Adrenal gland (tissue), 12 donors: ENCODE results near the gene ARHGEF28. TPM values are rescaled to one million over a fixed set of nuclear protein-coding genes. Genes with fewer than 3 reads are reported as not detected.

Source experiments
- DNase-seq, 7 donors: peaks; one replicate each; pipeline ENCODE4 v3.0.0-alpha.2; 2019 to 2020
- H3K27ac ChIP-seq, 5 donors: fragments of 200-600 bp; sonication (generic) in 4 of 5; 1 replicate in 3 of 5; 2 replicates in 2 of 5; pipeline versions ENCODE4 v1.5.1 to v1.8.0; 2016 to 2020; ENCODE audit warnings: mild to moderate bottlenecking in 1 of 5
- H3K27me3 ChIP-seq: fragments of 200-600 bp; 2 replicates; pipeline ENCODE4 v1.8.0; 2021
- H3K36me3 ChIP-seq, 2 donors: fragments of 200-600 bp; replicated peaks in 1 of 2; 1 replicate in 1 of 2; 2 replicates in 1 of 2; pipeline versions ENCODE4 v1.5.1 to v1.8.0; 2018 to 2022
- H3K4me1 ChIP-seq, 2 donors: fragments of 200-600 bp; replicated peaks in 1 of 2; 1 replicate in 1 of 2; 2 replicates in 1 of 2; pipeline versions ENCODE4 v1.5.1 to v1.8.0; 2018 to 2021
- H3K4me3 ChIP-seq, 4 donors: fragments of 200-600 bp; sonication (generic) in 3 of 4; one replicate each; pipeline ENCODE4 v1.5.1; 2016 to 2018
- H3K9me3 ChIP-seq, 3 donors: fragments of 200-600 bp; sonication (generic) in 1 of 3; replicated peaks in 1 of 3; 1 replicate in 2 of 3; 2 replicates in 1 of 3; pipeline versions ENCODE4 v1.5.1 to v1.8.0; 2016 to 2021
- POLR2A ChIP-seq, 2 donors: fragments of 450-650 bp; IDR thresholded peaks; one replicate each; pipeline ENCODE4 v1.6.1; 2017; ENCODE audit warnings: antibody characterized with exemption in 2 of 2, mild to moderate bottlenecking in 2 of 2, moderate library complexity in 1 of 2
- WGBS, 4 donors: extraction: QIAGEN DNeasy Blood & Tissue Kit in 2 of 4; methylation state at CpG; one replicate each; pipeline versions ENCODE4 v1.1.5 to v1.1.7; 2013 to 2017; 5-methylcytosine and 5-hydroxymethylcytosine counted together
- intact Hi-C, 2 donors: fragments of 100-400 bp; cut with DNase I; formaldehyde crosslinking; loops; one replicate each; pipeline versions ENCODE4 v1.14.1 to v1.15.0; 2022 to 2023
- polyA plus RNA-seq, 3 donors: library from polyadenylated mRNA; stranded (reverse); fragments of 200-250 nt in 2 of 3; fragments of 350-450 nt in 1 of 3; fragmentation: Illumina TruSeq in 1 of 3; extraction: RNeasy Lipid Tissue Mini Kit (QIAGEN cat#74804) in 1 of 3; gene quantifications; one replicate each; pipeline ENCODE4 v1.2.3, GENCODE V29; 2013 to 2014
- total RNA-seq, 9 donors: library from RNA; depleted of rRNA in 4 of 9; stranded (reverse); fragments of >200 nt in 4 of 9; fragments of 120-200 nt in 1 of 9; fragmentation: NEBNext Ultra II Directional in 1 of 9; extraction: Animal tissue kit (Norgen Biotek cat#: 25700) in 1 of 9; gene quantifications; one replicate each; pipeline versions ENCODE4 v1.1.0 to v1.2.4, GENCODE V29; 2013 to 2023
- TF ChIP-seq, protein P1 (sequence below), 6 experiments: fragments of 450-650 bp in 4 of 6; fragments of 200-600 bp in 2 of 6; sonication (generic) in 1 of 6; IDR thresholded peaks; 1 replicate in 5 of 6; 2 replicates in 1 of 6; pipeline versions ENCODE4 v1.5.1 to v1.8.0; 2016 to 2021; ENCODE audit warnings: antibody characterized with exemption in 6 of 6, mild to moderate bottlenecking in 2 of 6, moderate library complexity in 1 of 6
- donor health status: healthy with polysubstance abuse.
- donor health status: Bipolar disorder and iron deficiency.
- donor health status: DM: yes; HTN: yes; CAD: no.
- donor health status: DM: no; HTN: no; CAD: no.
- donor health status: DM: no; HTN: no; CAD: no.
- donor health status: DM: yes; HTN: yes; CAD: no.

Gene ARHGEF28
- total and polyA plus RNA-seq, 12 donors, result 25.3 to 138 (median 42.4) TPM

- no peak for DNase-seq
- Histone ChIP-seq H3K4me3 (no peak overlapping the region), H3K36me3 (no peaks in the 10 kb centered on the region), H3K27me3 (no peaks in the 10 kb centered on the region), H3K27ac (no peak overlapping the region), H3K4me1 (no peaks in the 10 kb centered on the region), H3K9me3 (no peaks in the 10 kb centered on the region)
- TF ChIP-seq, protein P1, sequence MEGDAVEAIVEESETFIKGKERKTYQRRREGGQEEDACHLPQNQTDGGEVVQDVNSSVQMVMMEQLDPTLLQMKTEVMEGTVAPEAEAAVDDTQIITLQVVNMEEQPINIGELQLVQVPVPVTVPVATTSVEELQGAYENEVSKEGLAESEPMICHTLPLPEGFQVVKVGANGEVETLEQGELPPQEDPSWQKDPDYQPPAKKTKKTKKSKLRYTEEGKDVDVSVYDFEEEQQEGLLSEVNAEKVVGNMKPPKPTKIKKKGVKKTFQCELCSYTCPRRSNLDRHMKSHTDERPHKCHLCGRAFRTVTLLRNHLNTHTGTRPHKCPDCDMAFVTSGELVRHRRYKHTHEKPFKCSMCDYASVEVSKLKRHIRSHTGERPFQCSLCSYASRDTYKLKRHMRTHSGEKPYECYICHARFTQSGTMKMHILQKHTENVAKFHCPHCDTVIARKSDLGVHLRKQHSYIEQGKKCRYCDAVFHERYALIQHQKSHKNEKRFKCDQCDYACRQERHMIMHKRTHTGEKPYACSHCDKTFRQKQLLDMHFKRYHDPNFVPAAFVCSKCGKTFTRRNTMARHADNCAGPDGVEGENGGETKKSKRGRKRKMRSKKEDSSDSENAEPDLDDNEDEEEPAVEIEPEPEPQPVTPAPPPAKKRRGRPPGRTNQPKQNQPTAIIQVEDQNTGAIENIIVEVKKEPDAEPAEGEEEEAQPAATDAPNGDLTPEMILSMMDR (IDR thresholded peaks at IDR 0.05), result no peak
- no peak for TF ChIP-seq POLR2A (IDR thresholded peaks at IDR 0.05)
- intact Hi-C loops, result no loop called here
- 90 to 92% (median 90%) methylated on average over 5 of the region's 5 CpGs for WGBS, 4 donors
Observed at GRCh38 chr5:73816656-73817420, 190.8 kb downstream of the ARHGEF28 start.

GRCh38 chr5:73818357-73818756, 192.4 kb downstream of the ARHGEF28 start:
- H3K9me3 ChIP-seq, result no peaks in the 10 kb centered on the region
- H3K4me1 ChIP-seq, result peaks cover 0 to 6% of the 10 kb centered on the region in 2 donors
- no peaks in the 10 kb centered on the region for H3K27me3 ChIP-seq
- no peak for TF ChIP-seq POLR2A (IDR thresholded peaks at IDR 0.05)
- TF ChIP-seq, protein P1 (IDR thresholded peaks at IDR 0.05), result no peak
- H3K4me3 ChIP-seq, result no peak overlapping the region
- intact Hi-C loops, result no loop called here
- H3K27ac ChIP-seq, result no peak overlapping the region
- no peaks in the 10 kb centered on the region for H3K36me3 ChIP-seq
- no peak for DNase-seq

DNA sequence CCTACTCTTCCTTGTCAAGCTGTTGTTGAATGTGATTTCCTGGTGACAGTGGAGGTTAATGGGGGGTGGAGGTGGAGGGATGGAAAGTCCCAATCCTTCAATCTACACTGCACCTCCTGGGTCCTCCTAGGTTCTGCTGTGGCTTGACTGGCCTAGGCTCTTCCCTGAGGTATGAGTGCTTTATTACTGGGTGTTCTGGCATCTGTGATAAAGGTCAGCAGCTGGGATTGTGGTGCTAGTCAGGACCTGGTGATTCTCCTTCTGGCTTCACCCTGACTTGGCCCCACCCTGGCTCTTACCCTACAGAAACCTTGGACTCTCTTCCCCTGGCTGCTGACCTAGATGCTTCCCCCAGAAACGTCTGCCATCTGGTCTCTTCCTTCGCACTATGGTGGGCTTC, 194.3 kb downstream of the ARHGEF28 start:
- Histone ChIP-seq H3K4me1 (peaks cover 0 to 6% of the 10 kb centered on the region in 2 donors), H3K9me3 (no peaks in the 10 kb centered on the region), H3K27me3 (no peaks in the 10 kb centered on the region), H3K36me3 (no peaks in the 10 kb centered on the region), H3K4me3 (no peak overlapping the region), H3K27ac (no peak overlapping the region)
- WGBS, 4 donors, result 76 to 90% (median 81%) methylated on average over 2 of the region's 2 CpGs
- TF ChIP-seq, protein P1 (IDR thresholded peaks at IDR 0.05), result no peak
- TF ChIP-seq POLR2A (IDR thresholded peaks at IDR 0.05), result no peak
- intact Hi-C loops, result no loop called here
- DNase-seq, result no peak

- Histone ChIP-seq H3K4me3 (no peak overlapping the region), H3K27me3 (no peaks in the 10 kb centered on the region)
Observed at GRCh38 chr5:73821003-73821402, 195.0 kb downstream of the ARHGEF28 start.

More at GRCh38 chr5:73821003-73821402, 195.0 kb downstream of the ARHGEF28 start:
- TF ChIP-seq, protein P1 (IDR thresholded peaks at IDR 0.05), result no peak
- TF ChIP-seq POLR2A (IDR thresholded peaks at IDR 0.05), result no peak
- H3K36me3 ChIP-seq, result no peaks in the 10 kb centered on the region
- no peaks in the 10 kb centered on the region for H3K9me3 ChIP-seq
- no peak overlapping the region for H3K27ac ChIP-seq
- intact Hi-C loops, result no loop called here
- no peak for DNase-seq
- WGBS, 4 donors, result 89 to 96% (median 93%) methylated on average over 4 of the region's 4 CpGs
- H3K4me1 ChIP-seq, result peaks cover 4 to 8% of the 10 kb centered on the region in 2 donors
